Adipose tissue (tissue), 3 donors: ENCODE data around the gene VAMP8. TPM values are rescaled to one million over a fixed set of nuclear protein-coding genes. Genes with fewer than 3 reads are reported as not detected.
A peak's percentile ranks its signal among the peaks of the same experiment; 100 is the strongest.
"Not testable (repeated sequence)": the region's sequence is repeated elsewhere in the genome, so short reads cannot be mapped to it uniquely, and the experiment has no call there.

Experiments
- H3K27ac ChIP-seq: one replicate; pipeline ENCODE4 v1.5.1; 2013; ENCODE audit warnings: low read depth, low read length
- WGBS, 3 donors: extraction: QIAGEN DNeasy Blood & Tissue Kit; methylation state at CpG; one replicate each; pipeline ENCODE4 v1.1.7; 2013; 5-methylcytosine and 5-hydroxymethylcytosine counted together
- polyA plus RNA-seq, 3 donors: library from polyadenylated mRNA; stranded (reverse); fragments of 200-250 nt; gene quantifications; one replicate each; pipeline ENCODE4 v1.2.3, GENCODE V29; 2013
- donor health status: healthy with polysubstance abuse.
- donor health status: Bipolar disorder and iron deficiency.
- donor health status: healthy.

Gene VAMP8
- 100 to 1,000 TPM in 2 of 3 donors, 10 to 100 TPM in 1; 67.7 to 151 (median 138) TPM for polyA plus RNA-seq

DNA sequence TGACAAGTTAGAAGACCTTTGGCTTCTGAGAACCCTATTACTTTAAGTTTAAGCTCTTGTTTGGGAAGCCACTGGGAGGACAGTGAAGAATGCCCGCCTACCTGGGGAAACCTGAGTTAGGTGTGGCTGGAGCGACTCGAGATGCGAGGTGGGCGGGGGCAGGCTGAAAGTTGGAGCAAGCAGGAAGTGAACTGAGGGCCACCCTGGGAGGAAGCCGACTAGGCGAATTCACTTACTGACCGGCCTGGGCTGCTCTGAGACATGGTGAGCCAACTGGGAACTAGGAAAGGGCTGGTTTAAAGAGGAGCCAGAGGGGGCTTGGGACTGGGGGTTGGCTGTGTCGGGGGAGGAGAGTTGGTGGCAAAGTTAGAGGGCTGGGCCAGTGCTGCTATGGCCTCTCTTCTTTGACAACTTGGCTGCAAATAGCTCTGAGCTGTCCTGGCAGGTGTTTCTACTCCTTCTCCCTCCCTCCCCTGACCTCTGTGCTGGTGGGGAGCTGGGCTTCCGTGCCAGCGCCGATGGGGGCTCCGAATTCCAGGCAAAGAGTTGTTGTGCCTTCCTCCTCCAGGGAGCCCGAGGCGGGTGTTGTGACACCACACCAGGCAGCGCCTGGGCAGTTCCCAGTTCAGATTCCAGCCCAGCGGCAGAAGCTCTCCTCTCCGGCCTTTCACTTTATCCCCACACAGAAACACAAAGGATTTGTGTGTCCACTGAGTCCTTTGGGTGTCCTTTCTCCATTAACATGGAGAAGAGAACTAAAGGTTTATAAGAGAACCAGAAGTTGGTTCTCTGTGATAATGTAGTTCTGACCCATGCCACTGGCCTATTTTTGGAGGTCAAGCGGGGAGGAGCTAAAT lies at the start of gene VAMP8:
TSS of gene VAMP8 (plus strand) at position 201 of the 857 bp plus-strand sequence. CDS start at position 262, 61 bp downstream.
- no peak within 1 kb of the TSS for H3K27ac ChIP-seq
- WGBS, 3 donors = 11 to 24% (median 19%) methylated on average over 19 of the region's 19 CpGs

DNA sequence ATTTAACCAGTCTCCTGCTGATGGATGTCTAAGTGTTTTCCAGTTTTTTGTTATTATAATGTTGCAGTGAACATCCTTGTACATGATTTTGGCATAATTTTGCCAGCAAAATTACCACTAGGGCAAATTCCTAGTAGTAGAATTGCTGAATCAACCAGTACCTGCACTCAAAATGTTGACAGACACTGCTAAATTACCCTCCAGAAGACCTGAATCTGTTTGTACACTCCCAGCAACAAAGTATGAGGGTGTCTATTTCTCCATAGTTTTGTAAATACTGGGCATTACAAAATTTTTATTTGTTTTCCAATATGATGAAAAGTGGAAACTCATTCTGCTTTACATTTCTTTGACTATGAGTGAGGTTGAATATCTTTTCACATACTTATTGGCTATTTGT lies 49.6 kb upstream of the VAMP8 start:
- no peak overlapping the region for H3K27ac ChIP-seq

DNA sequence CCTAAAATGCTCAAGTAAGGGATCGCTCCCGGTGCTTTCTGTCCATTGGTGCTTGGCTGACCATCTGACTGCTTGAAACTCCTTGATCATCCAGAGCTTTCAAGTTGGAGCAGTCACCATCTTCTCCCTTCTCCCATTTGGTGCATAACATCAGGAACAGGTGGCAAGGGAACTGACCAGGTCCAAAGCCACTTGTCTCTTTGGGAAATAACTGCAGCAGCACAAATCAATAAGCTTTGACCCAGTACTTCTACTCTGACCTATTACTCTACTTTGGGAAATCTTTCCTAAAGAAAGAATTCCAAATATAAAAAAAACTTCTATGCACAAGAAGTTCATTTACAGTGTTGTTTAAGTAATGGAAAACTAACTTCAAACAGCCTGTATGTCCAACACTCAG lies 49.0 kb upstream of the VAMP8 start:
- H3K27ac ChIP-seq = no peak overlapping the region
- WGBS, 3 donors = 85 to 93% (median 87%) methylated on average over 2 of the region's 2 CpGs

DNA sequence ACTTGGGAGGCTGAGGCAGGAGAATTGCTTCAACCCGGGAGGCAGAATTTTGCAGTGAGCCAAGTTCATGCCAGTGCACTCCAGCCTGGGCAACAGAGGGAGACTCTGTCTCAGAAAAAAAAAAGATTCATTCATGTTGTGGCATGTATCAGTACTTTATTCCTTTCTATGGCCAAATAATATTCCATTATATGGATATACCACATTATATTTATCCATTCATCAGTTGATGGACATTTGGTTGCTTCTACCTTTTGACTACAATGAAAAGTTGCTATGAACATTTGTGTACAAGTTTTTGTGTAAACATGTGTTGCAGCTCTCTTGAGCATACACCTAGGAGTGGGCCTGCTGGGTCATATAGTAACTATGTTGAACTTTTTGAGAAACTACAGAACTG lies 47.6 kb upstream of the VAMP8 start:
- no peak overlapping the region for H3K27ac ChIP-seq
- 95 to 100% (median 96%) methylated on average over 1 of the region's 1 CpG for WGBS, 3 donors

DNA sequence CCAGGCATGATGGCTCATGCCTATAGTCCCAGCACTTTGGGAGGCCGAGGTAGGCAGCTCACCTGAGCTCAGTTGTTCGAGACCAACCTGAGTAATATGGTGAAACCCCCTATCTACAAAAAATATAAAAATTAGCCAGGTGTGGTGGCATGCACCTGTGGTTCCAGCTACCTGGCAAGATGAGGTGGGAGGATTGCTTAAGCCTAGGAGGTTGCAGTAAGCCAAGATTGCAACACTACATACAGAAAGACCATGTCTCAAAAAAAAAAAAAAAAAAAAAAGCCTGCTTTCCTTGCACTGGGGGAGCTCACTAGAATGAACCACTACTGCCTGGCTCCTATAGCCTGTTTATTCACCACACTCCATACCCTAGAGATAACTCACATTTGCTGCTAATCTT lies 45.8 kb upstream of the VAMP8 start:
- H3K27ac ChIP-seq = no peak overlapping the region
- WGBS, 3 donors = 73 to 97% (median 76%) methylated on average over 2 of the region's 2 CpGs

DNA sequence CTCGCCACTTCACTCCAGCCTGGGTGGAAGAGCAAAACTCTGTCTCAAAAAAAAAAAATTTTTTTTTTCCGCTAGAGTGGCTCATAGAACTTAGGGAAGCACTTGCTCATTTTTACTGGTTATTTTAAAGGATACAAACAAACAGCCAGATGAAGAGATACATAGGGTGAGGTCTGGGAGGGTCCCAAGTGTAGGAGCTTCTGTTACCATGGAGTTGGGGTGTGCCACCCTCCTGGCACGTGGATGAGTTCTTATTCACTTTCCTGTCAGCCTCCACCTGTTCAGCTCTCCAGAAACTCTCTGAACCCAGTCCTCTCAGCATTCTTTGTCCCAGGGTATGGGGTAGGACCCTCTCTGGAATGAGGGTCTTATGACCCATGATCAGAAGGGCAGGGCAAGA lies 43.3 kb upstream of the VAMP8 start:
- 74 to 85% (median 75%) methylated on average over 3 of the region's 3 CpGs for WGBS, 3 donors
- no peak overlapping the region for H3K27ac ChIP-seq

DNA sequence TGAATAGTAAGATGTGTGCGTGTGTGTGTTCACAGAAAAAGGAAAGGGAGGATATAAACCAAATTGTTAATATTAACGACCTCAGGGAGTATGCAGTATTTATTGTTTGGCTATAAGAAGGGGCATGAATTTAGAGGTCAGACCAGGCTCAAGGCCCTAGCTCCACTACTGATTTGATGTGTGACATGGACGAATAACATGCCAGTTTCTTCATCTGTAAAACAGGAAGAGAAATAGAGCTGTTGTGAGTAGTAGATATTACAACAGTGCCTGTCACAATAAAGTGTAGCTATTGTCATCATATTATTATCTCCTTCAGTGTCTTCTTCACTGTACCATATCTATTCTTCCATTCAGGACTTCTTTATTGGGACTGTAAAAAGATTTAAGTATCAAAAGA lies 42.5 kb upstream of the VAMP8 start:
- no peak overlapping the region for H3K27ac ChIP-seq
- WGBS, 3 donors = 59 to 77% (median 65%) methylated on average over 3 of the region's 3 CpGs

DNA sequence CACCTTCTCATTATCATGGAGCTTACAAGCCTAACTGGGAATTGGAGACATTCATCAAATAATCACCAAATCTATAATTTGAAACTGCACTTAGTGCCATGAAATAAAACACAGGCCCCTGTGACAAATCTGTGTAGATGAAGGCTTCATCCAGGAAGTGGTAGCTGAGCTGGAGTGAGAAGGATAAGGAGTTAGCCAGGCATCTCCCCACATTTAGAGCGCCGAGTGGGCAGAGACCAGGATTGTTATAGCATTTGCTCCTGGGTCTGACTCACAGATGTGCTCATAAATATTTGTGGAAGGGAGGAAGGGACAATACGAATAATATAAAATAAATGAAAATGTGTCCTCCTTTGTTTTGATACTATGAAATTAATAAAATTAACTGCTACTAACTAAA lies 40.9 kb upstream of the VAMP8 start:
- WGBS, 3 donors = 79 to 86% (median 83%) methylated on average over 3 of the region's 3 CpGs
- H3K27ac ChIP-seq = no peak overlapping the region

DNA sequence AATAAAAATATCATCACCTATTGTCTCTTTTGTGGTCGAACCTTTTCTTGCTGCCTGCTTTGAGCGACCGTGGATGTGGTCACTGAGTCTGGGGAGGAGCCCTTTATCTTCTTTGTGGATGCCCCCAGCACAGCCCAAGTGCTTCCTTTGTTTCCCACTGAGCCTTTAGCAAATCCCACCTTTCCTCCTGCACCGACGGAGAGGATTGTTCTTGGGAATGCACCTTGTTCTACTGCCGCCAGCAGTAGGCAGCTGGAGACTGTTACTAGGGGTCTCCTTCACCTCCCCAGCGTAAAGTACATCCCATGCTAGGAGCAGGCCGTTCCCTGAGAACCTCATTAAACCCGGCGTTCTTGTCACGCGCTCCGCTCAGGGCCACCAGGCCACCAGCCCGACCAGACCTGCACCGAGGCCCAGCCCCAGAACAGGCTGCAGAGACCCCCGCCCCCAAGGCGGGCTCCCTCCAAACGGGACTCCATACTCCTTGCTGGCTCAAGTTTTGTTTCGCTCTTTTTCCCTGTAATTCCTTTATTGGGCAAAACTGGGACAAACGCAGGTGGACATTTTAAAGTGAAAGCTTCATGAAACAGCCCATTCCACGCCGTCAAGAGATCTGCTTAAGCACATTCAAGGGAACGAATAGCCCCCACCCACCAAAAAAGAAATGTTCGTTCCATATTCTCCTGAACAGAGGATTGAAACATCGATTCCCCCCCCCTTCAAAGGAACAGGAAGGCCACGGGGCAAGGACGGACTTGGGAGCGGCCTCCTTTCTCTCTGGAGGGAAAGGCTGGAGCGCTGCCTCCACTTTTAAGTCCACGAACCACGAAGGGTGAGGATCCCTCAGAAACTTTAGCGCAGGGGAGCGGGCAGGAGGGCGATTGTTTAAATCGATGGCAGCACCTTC lies 39.5 kb upstream of the VAMP8 start:
- 1% methylated on average over 35 of the region's 35 CpGs for WGBS, 3 donors
- peak overlapping the region; percentile 97 for H3K27ac ChIP-seq

DNA sequence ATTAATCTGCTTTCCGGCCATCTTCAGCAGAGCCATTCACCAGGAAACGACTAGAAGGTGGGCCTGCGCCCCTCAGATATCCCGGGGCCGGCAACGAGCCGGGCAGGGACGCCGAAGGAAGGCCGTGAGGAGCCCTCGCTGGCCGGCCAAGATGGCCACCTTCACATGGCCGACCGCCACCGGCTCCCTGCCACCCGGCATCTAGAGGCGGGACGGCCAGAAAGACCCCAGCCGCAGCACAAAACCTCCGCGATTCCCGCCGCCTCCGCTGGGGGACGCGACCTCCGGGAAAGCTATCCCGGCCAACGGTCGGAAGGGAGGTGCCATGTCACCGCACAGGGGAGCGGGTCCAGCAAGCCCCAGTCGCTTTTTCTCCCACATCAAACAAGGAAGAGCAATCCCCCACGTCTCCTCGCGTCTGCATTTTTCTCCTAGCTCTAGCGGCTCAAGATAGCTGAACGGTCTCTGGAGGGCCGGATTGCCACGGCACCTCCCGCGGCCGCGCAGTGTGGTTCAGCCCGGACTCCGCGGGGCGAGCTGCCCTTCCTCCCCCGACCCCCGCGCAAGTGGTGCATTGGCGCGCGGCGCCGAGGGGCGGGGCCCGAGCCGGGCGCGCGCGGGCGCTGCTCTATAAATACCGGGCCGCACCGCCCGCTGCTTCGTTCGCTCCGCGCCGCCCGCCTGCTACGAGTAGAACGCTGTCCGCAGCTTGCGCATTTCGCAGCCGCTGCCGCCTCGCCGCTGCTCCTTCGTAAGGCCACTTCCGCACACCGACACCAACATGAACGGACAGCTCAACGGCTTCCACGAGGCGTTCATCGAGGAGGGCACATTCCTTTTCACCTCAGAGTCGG lies 38.7 kb upstream of the VAMP8 start, which contains the start of gene MAT2A:
TSS of gene MAT2A (plus strand) at position 662 of the 854 bp plus-strand sequence. CDS start at position 782, 120 bp downstream.
- WGBS, 3 donors = 0 to 1% (median 0%) methylated on average over 88 to 92 of the region's 92 CpGs
- peak within 1 kb of the TSS; percentile 97 for H3K27ac ChIP-seq

DNA sequence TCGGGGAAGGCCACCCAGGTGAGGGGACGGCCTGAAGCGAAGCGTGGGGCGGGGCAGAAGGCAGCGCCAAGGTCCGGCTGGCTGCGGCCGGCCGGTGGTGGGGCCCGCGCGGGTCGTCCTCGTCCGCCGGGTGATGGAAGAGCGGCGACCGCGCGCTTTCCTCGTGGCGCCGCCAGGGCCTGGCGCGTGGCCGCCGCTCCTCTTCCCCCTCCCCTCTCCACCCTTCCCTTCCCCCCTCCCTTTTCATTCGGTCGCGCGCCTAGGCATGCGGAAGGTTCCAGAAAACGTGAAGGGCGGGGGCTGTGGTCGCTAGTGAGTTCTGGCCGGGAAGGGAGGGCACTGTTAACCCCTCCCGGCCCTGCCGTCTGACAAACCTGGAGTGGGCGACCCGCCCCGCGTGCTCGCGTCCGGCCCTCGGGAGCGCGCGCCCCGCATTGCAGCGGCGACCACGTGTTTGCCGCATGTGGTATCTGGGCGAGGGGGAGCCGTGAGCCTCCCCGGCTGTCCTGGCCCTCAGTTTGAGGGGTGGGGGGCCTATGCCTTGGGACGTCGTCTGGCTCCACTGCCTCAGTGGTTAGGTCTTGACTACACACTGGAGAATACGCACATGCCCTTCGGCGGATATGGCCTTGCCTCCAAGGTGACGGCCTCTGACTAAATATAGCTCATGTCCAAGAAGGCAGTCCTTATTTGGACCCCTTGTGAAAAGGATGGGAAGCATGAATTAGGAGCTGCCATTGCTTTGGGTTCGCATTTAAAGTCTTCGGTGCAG lies 37.8 kb upstream of the VAMP8 start:
- WGBS, 3 donors = 0% methylated on average over 55 to 67 of the region's 67 CpGs
- H3K27ac ChIP-seq = peak overlapping the region; percentile 83

DNA sequence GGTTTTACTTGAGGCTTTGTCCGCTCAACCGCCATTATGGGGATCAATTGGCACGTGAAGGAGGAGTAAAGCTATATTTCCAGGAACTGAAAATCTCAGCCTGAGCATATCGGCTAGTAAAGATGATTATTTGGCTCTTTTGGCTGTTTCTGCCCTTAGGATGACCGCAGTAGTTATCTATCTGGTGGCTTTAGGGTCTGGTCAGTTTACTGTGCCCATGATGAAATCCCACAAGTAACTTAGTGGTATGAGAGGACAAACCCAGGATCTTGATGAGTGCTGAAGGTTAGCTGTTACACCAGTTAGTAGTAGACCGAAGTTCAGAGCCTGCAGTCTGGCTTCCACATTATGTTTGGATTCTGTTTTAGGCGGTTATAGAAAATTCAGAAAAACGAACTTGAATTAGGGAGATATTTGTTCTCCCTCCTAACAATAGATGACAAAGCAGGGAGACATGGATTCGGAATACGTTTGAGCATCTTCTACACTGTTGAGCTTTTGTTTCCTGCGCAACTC lies 37.2 kb upstream of the VAMP8 start:
- 4 to 8% (median 5%) methylated on average over 11 of the region's 11 CpGs for WGBS, 3 donors
- H3K27ac ChIP-seq = peak overlapping the region; percentile 83

DNA sequence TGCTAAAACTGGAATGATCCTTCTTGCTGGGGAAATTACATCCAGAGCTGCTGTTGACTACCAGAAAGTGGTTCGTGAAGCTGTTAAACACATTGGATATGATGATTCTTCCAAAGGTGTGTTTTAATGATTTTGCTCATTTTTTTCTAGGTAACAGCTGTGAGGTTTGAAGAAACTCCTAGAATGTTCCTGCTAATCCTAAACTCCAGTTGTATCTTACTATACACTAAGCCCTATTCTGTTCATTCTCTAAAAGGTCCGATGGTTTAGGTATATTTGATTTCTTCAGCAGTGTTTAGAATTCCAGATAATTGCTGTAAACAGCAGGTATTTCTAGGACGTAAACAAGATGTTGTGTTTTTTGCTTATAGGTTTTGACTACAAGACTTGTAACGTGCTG lies 36.1 kb upstream of the VAMP8 start:
- 26 to 37% (median 36%) methylated on average over 4 of the region's 4 CpGs for WGBS, 3 donors
- H3K27ac ChIP-seq = no peak overlapping the region

DNA sequence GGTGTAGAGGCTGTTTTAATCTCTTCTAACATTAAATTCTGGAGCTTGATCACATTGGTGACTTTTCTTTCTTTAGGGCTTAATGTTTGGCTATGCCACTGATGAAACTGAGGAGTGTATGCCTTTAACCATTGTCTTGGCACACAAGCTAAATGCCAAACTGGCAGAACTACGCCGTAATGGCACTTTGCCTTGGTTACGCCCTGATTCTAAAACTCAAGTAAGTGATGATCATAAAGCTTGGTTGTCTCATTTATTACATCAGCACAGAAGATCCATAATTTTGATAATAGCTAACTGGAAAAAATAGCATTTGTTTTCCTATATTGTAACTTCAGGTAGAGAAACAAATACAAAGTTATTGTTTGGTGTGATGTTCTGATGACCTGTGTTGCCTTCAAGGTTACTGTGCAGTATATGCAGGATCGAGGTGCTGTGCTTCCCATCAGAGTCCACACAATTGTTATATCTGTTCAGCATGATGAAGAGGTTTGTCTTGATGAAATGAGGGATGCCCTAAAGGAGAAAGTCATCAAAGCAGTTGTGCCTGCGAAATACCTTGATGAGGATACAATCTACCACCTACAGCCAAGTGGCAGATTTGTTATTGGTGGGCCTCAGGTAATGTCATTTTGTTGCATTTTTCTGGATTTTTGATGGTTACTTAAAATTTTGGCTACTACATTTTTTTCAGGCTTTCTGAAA lies 35.5 kb upstream of the VAMP8 start:
- WGBS, 3 donors = 32 to 60% (median 57%) methylated on average over 5 of the region's 5 CpGs
- H3K27ac ChIP-seq = no peak overlapping the region

DNA sequence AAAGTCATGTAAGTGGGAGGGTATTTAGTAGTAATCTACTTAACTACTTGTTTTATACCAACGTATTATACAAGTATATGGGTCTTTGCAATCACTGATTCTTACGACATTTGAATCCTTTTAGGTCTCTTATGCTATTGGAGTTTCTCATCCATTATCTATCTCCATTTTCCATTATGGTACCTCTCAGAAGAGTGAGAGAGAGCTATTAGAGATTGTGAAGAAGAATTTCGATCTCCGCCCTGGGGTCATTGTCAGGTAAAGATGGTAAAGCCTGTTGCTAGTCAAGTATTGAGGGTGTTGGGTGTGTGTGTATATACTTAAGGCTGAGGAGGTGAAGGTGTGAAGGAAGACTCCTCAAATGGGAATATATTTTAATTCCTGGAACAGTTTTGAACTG lies 34.6 kb upstream of the VAMP8 start:
- H3K27ac ChIP-seq = no peak overlapping the region
- 63 to 85% (median 76%) methylated on average over 4 of the region's 4 CpGs for WGBS, 3 donors

DNA sequence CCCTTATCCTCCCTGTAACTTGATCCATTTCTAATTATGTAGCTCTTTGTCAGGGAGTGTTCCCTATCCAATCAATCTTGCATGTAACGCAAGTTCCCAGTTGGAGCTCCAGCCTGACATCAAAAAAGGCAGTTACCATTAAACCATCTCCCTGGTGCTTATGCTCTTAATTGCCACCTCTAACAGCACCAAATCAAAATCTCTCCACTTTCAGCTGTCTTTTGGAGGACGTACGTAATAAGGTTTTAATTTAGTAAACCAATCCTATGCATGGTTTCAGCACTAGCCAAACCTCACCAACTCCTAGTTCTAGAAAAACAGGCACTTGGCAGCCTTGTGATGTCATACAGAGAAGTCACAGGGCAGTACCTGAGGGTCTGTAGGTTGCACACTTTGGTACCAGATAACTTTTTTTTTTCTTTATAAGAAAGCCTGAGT lies 33.1 kb upstream of the VAMP8 start:
- not testable (repeated sequence) for H3K27ac ChIP-seq
- WGBS, 3 donors = 73 to 82% (median 76%) methylated on average over 3 of the region's 3 CpGs
